Duodenal mucosa (tissue), 2 donors: Measurements from ENCODE around the gene PTPRG.

Experiments used
- H3K27ac ChIP-seq: one replicate; pipeline ENCODE4 v1.7.0; 2013; ENCODE audit warnings: low read depth, low read length
- H3K27me3 ChIP-seq, 2 donors: one replicate each; pipeline ENCODE4 v1.7.0; 2013; ENCODE audit warnings: low read length in 2 of 2, control low read depth in 1 of 2; ENCODE audit not compliant: insufficient read depth in 2 of 2, control insufficient read depth in 1 of 2
- H3K36me3 ChIP-seq, 2 donors: one replicate each; pipeline ENCODE4 v1.7.0; 2013; ENCODE audit warnings: low read length in 2 of 2, control low read depth in 1 of 2; ENCODE audit not compliant: insufficient read depth in 2 of 2, control insufficient read depth in 1 of 2
- H3K4me1 ChIP-seq, 2 donors: one replicate each; pipeline ENCODE4 v1.7.0; 2013; ENCODE audit warnings: low read length in 2 of 2, control low read depth in 1 of 2; ENCODE audit not compliant: insufficient read depth in 2 of 2, control insufficient read depth in 1 of 2
- H3K4me3 ChIP-seq, 2 donors: one replicate each; pipeline ENCODE4 v1.7.0; 2013; ENCODE audit warnings: low read length in 2 of 2, low read depth in 1 of 2
- H3K9ac ChIP-seq, 2 donors: one replicate each; pipeline ENCODE4 v1.7.0; 2013; ENCODE audit warnings: low read length in 2 of 2, low read depth in 1 of 2
- H3K9me3 ChIP-seq, 2 donors: one replicate each; pipeline ENCODE4 v1.7.0; 2013; ENCODE audit warnings: low read length in 2 of 2, control low read depth in 1 of 2; ENCODE audit not compliant: control insufficient read depth in 1 of 2

PTPRG gene

DNA sequence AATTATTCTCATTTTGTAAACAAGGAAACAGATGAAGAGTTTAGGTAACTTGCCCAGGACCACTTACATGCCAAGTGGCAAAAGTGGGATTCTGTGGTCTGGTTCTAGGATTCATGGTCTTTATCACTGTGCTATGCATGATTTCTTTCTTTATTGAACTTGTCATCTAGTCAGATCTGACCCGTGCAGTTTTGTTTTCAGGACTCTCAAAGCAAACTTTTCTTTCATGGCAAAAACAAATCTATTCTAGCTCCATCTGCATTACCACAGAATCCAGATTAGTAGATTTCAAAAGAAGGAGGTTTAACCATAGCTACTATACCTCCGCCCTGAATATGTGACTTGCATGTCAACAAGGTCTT lies 404.4 kb downstream of the PTPRG start:
- no peak overlapping the region for H3K9ac ChIP-seq
- no peak overlapping the region for H3K27ac ChIP-seq
- H3K36me3 ChIP-seq = no peaks in the 10 kb centered on the region
- no peaks in the 10 kb centered on the region for H3K27me3 ChIP-seq
- H3K4me1 ChIP-seq = no peaks in the 10 kb centered on the region
- no peaks in the 10 kb centered on the region for H3K9me3 ChIP-seq
- H3K4me3 ChIP-seq = no peak overlapping the region

DNA sequence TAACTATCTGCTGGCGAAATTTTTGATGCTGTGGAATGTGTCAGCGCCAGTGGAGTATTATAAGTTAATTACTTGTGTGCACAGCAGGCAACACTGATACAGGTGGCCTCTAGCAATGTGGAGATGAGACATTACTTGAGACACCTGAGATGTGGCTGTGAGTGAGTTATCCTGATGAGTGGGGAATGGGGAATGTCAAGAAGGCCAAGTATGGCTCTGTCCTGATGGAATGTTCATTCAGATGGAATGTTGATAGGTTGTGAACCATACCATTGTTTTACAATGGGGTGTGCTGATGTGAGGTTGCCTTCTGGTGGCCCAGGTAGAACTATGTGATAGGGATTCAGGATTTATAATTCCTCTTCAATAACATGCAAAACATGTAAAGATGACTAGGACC lies 404.8 kb downstream of the PTPRG start:
- H3K36me3 ChIP-seq = no peaks in the 10 kb centered on the region
- no peaks in the 10 kb centered on the region for H3K4me1 ChIP-seq
- H3K9ac ChIP-seq = no peak overlapping the region
- H3K27ac ChIP-seq = no peak overlapping the region
- H3K4me3 ChIP-seq = no peak overlapping the region
- no peaks in the 10 kb centered on the region for H3K9me3 ChIP-seq
- H3K27me3 ChIP-seq = no peaks in the 10 kb centered on the region

- no peaks in the 10 kb centered on the region for H3K27me3 ChIP-seq
- H3K9ac ChIP-seq = no peak overlapping the region
- no peak overlapping the region for H3K4me3 ChIP-seq
- H3K4me1 ChIP-seq = no peaks in the 10 kb centered on the region
- no peak overlapping the region for H3K27ac ChIP-seq
- H3K36me3 ChIP-seq = no peaks in the 10 kb centered on the region
- no peaks in the 10 kb centered on the region for H3K9me3 ChIP-seq
Observed at GRCh38 chr3:61967019-61967418, 405.6 kb downstream of the PTPRG start.

GRCh38 chr3:61967937-61968336 lies 406.6 kb downstream of the PTPRG start:
- no peak overlapping the region for H3K27ac ChIP-seq

GRCh38 chr3:61974662-61975061 lies 413.3 kb downstream of the PTPRG start:
- no peaks in the 10 kb centered on the region for H3K27me3 ChIP-seq
- no peaks in the 10 kb centered on the region for H3K36me3 ChIP-seq
- H3K4me3 ChIP-seq = no peak overlapping the region
- H3K27ac ChIP-seq = no peak overlapping the region
- H3K9me3 ChIP-seq = no peaks in the 10 kb centered on the region
- no peaks in the 10 kb centered on the region for H3K4me1 ChIP-seq
- no peak overlapping the region for H3K9ac ChIP-seq

More at GRCh38 chr3:61967937-61968336, 406.6 kb downstream of the PTPRG start:
- no peak overlapping the region for H3K4me3 ChIP-seq
- H3K9me3 ChIP-seq = no peaks in the 10 kb centered on the region
- H3K36me3 ChIP-seq = no peaks in the 10 kb centered on the region
- H3K27me3 ChIP-seq = no peaks in the 10 kb centered on the region
- H3K9ac ChIP-seq = no peak overlapping the region
- no peaks in the 10 kb centered on the region for H3K4me1 ChIP-seq

DNA sequence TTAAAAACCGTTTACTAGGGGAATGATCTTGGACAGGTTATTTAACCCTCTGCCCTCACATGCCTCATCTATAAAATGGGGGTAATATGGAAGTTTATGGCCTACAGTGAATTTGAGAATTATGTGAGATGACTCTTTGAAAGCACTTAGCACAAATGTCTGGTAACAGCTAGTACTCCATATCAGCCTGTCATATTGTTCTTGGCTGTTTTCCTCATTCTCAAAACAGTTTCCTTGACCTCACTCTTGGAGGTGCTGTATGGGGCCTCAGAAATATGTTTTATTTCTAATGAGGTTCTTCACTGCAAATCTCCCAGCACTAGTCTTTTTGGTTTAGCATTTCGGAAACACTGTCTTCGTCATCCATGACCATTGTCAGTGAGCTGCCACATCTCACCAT lies 413.8 kb downstream of the PTPRG start:
- no peak overlapping the region for H3K4me3 ChIP-seq
- H3K27me3 ChIP-seq = no peaks in the 10 kb centered on the region
- no peaks in the 10 kb centered on the region for H3K9me3 ChIP-seq
- H3K9ac ChIP-seq = no peak overlapping the region
- H3K36me3 ChIP-seq = no peaks in the 10 kb centered on the region
- H3K4me1 ChIP-seq = no peaks in the 10 kb centered on the region
- H3K27ac ChIP-seq = no peak overlapping the region

- Histone ChIP-seq H3K36me3 (no peaks in the 10 kb centered on the region), H3K9ac (no peak overlapping the region), H3K4me3 (no peak overlapping the region), H3K4me1 (no peaks in the 10 kb centered on the region), H3K27ac (no peak overlapping the region), H3K9me3 (no peaks in the 10 kb centered on the region), H3K27me3 (no peaks in the 10 kb centered on the region)
Observed at GRCh38 chr3:61975936-61976335, 414.6 kb downstream of the PTPRG start.

GRCh38 chr3:61978460-61979419 lies 417.4 kb downstream of the PTPRG start:
- no peaks in the 10 kb centered on the region for H3K27me3 ChIP-seq
- H3K9ac ChIP-seq = no peak overlapping the region
- H3K4me3 ChIP-seq = no peak overlapping the region
- no peaks in the 10 kb centered on the region for H3K36me3 ChIP-seq
- no peaks in the 10 kb centered on the region for H3K9me3 ChIP-seq
- H3K4me1 ChIP-seq = no peaks in the 10 kb centered on the region
- no peak overlapping the region for H3K27ac ChIP-seq

DNA sequence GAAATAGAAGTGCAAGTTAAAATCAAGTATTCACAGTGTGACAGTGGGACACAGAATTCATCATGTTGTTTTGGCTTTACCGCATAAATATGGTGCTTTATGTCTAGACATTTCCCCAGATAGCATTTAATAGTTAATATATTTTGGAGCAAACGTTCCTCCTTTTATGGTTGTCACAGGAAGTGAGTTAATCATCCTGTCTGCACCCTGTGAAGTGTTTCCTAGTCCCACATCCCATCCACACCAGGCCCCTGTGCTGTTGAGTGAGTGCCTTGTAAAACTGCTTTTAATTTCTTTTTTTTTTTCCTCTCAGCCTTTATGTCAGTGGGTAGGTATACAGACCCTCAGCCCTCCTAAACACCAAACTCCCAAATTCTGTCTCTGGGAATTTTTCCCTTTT lies 418.3 kb downstream of the PTPRG start:
- Histone ChIP-seq H3K27me3 (no peaks in the 10 kb centered on the region), H3K9ac (no peak overlapping the region), H3K9me3 (no peaks in the 10 kb centered on the region), H3K27ac (no peak overlapping the region), H3K4me1 (no peaks in the 10 kb centered on the region), H3K36me3 (no peaks in the 10 kb centered on the region), H3K4me3 (no peak overlapping the region)

DNA sequence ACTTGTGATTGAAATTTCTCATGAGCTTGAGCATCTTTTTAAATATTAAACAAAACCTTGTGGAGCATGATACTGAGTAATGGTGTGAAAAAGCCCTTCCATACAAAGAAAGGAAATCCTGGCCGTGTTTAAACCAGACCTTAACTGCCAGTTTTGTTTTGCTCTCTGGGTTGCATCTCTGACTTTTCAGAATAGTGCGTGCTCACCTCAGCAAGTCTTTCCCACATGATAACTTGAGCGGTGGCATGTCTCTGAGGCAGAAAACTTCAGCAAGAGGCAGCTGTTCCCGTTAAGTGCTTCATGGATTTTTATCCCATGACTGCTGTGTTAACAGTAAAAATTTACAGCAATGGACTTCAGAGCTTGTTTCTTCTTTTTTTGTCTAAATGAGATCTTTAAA lies 418.7 kb downstream of the PTPRG start:
- H3K4me3 ChIP-seq = no peak overlapping the region
- no peak overlapping the region for H3K27ac ChIP-seq
- no peaks in the 10 kb centered on the region for H3K4me1 ChIP-seq
- H3K9me3 ChIP-seq = no peaks in the 10 kb centered on the region
- H3K27me3 ChIP-seq = no peaks in the 10 kb centered on the region
- H3K9ac ChIP-seq = no peak overlapping the region
- no peaks in the 10 kb centered on the region for H3K36me3 ChIP-seq
